ENCODE data around the gene MPRIP.
A peak's percentile ranks its signal among the peaks of the same experiment; 100 is the strongest.

MPRIP gene

GRCh38 chr17:17032131-17032692, 10.0 kb upstream of the MPRIP start:
- peak; percentile 52 for DNase-seq

GRCh38 chr17:17033466-17033865, 8.8 kb upstream of the MPRIP start:
- no peak for DNase-seq

GRCh38 chr17:17034026-17034425, 8.2 kb upstream of the MPRIP start:
- DNase-seq: no peak

GRCh38 chr17:17034496-17035075, 7.7 kb upstream of the MPRIP start:
- no peak for DNase-seq

- DNase-seq: no peak
These were observed 6.8 kb upstream of the MPRIP start for GRCh38 chr17:17035490-17035889.

GRCh38 chr17:17035920-17036523, 6.2 kb upstream of the MPRIP start:
- DNase-seq: no peak

GRCh38 chr17:17036524-17036998, 5.7 kb upstream of the MPRIP start:
- no peak for DNase-seq

- no peak for DNase-seq
These were observed 2.3 kb upstream of the MPRIP start for GRCh38 chr17:17039911-17040310.

GRCh38 chr17:17041018-17041521, 1.2 kb upstream of the MPRIP start:
- DNase-seq: peak; percentile 97

- DNase-seq: peak; percentile 100
These were observed 480 bp upstream of the MPRIP start for GRCh38 chr17:17041571-17042383.

- DNase-seq: no peak
These were observed 699 bp downstream of the MPRIP start for GRCh38 chr17:17042851-17043460.

- DNase-seq: peak; percentile 49
These were observed 1.4 kb downstream of the MPRIP start for GRCh38 chr17:17043461-17044271.

- DNase-seq: peak; percentile 92
These were observed 2.7 kb downstream of the MPRIP start for GRCh38 chr17:17044846-17045561.

GRCh38 chr17:17048106-17048505, 5.8 kb downstream of the MPRIP start:
- no peak for DNase-seq

GRCh38 chr17:17050346-17051345, 8.4 kb downstream of the MPRIP start:
- DNase-seq: no peak

GRCh38 chr17:17051380-17051779, 9.1 kb downstream of the MPRIP start:
- DNase-seq: no peak

GRCh38 chr17:17051791-17052461, 9.7 kb downstream of the MPRIP start:
- no peak for DNase-seq

- DNase-seq: no peak
These were observed 10.4 kb downstream of the MPRIP start for GRCh38 chr17:17052462-17053221.
